Naive thymus-derived CD4-positive, alpha-beta T cell (primary cell): ENCODE data around the gene FAT1. TPM values are rescaled to one million over a fixed set of nuclear protein-coding genes. Genes with fewer than 3 reads are reported as not detected.
"Not testable (repeated sequence)": the region's sequence is repeated elsewhere in the genome, so short reads cannot be mapped to it uniquely, and the experiment has no call there.

Experiments
- ATAC-seq: fragments of 150-1000 bp; cut with Tn5 transposase; 2 replicates; pipeline ENCODE4 v1.10.0; 2021; ENCODE audit warnings: mild to moderate bottlenecking, moderate library complexity
- CTCF ChIA-PET: fragments of 350-600 bp; sonication (Branson Sonifier 250); formaldehyde crosslinking; loops from one replicate; lab custom pipeline; 2021; ENCODE audit warnings: antibody characterized with exemption; lab: Charles Lee
- POLR2A ChIA-PET: fragments of 350-600 bp; sonication (Branson Sonifier 250); formaldehyde crosslinking; loops from one replicate; lab custom pipeline; 2021; ENCODE audit warnings: antibody characterized with exemption, inconsistent platforms; lab: Charles Lee
- DNase-seq, 9 donors: peaks; one replicate each; pipeline versions ENCODE4 v3.0.0 to v3.0.0-alpha.2; 2020 to 2022; ENCODE audit warnings: mixed read lengths in 1 of 9
- H3K27ac ChIP-seq: one replicate; pipeline ENCODE4 v1.7.0; 2013; ENCODE audit warnings: mild to moderate bottlenecking, low read depth, low read length, moderate library complexity
- H3K27me3 ChIP-seq, 2 donors: one replicate each; pipeline ENCODE4 v1.7.0; 2013; ENCODE audit warnings: low read length in 2 of 2, mild to moderate bottlenecking in 2 of 2, moderate library complexity in 2 of 2; ENCODE audit not compliant: control insufficient read depth in 2 of 2, insufficient read depth in 2 of 2
- H3K36me3 ChIP-seq, 3 experiments: 1 replicate in 2 of 3; 2 replicates in 1 of 3; pipeline ENCODE4 v1.7.0; 2013; ENCODE audit warnings: low read length in 3 of 3, mild to moderate bottlenecking in 3 of 3, moderate library complexity in 1 of 3; ENCODE audit not compliant: insufficient read depth in 3 of 3, control insufficient read depth in 2 of 3
- H3K4me1 ChIP-seq, 2 donors: one replicate each; pipeline ENCODE4 v1.7.0; 2013; ENCODE audit warnings: low read length in 2 of 2, mild to moderate bottlenecking in 2 of 2, moderate library complexity in 1 of 2; ENCODE audit not compliant: control insufficient read depth in 2 of 2, insufficient read depth in 2 of 2
- H3K4me3 ChIP-seq: 2 replicates; pipeline ENCODE4 v1.7.0; 2013; ENCODE audit warnings: mild to moderate bottlenecking, low read length
- H3K9me3 ChIP-seq, 3 experiments: 1 replicate in 2 of 3; 2 replicates in 1 of 3; pipeline ENCODE4 v1.7.0; 2013; ENCODE audit warnings: low read length in 3 of 3; ENCODE audit not compliant: control insufficient read depth in 2 of 3
- H3K27ac Mint-ChIP-seq, 9 donors: one replicate each; pipeline ENCODE4 v1.8.0; 2020 to 2022; ENCODE audit warnings: mixed read lengths in 9 of 9, mild to moderate bottlenecking in 8 of 9, moderate library complexity in 5 of 9, inconsistent platforms in 2 of 9
- H3K27me3 Mint-ChIP-seq, 5 donors: one replicate each; pipeline ENCODE4 v1.8.0; 2021 to 2022; ENCODE audit warnings: mixed read lengths in 5 of 5, mild to moderate bottlenecking in 1 of 5
- H3K36me3 Mint-ChIP-seq, 5 donors: one replicate each; pipeline ENCODE4 v1.8.0; 2020 to 2022; ENCODE audit warnings: mixed read lengths in 5 of 5, mild to moderate bottlenecking in 3 of 5, inconsistent platforms in 1 of 5
- H3K4me1 Mint-ChIP-seq, 7 donors: one replicate each; pipeline ENCODE4 v1.8.0; 2020 to 2022; ENCODE audit warnings: mixed read lengths in 7 of 7, mild to moderate bottlenecking in 3 of 7, inconsistent platforms in 1 of 7
- H3K4me3 Mint-ChIP-seq, 10 donors: one replicate each; pipeline ENCODE4 v1.8.0; 2020 to 2022; ENCODE audit warnings: mild to moderate bottlenecking in 10 of 10, mixed read lengths in 10 of 10, moderate library complexity in 6 of 10, inconsistent platforms in 2 of 10
- H3K9me3 Mint-ChIP-seq, 11 donors: one replicate each; pipeline ENCODE4 v1.8.0; 2020 to 2022; ENCODE audit warnings: mixed read lengths in 11 of 11, mild to moderate bottlenecking in 4 of 11, inconsistent platforms in 1 of 11, moderate library complexity in 1 of 11
- intact Hi-C, 2 donors: fragments of 100-400 bp; cut with micrococcal nuclease; formaldehyde crosslinking; loops; one replicate each; pipeline ENCODE4 v1.15.1; 2023
- polyA plus RNA-seq, 2 donors: library from polyadenylated mRNA; unstranded; fragments of 300-500 nt; fragmentation: Illumina TruSeq; gene quantifications; one replicate each; pipeline ENCODE4 v1.2.3, GENCODE V29; 2021
- total RNA-seq, 6 experiments: library from RNA in 5 of 6; stranded (reverse) in 5 of 6; gene quantifications; 1 replicate in 5 of 6; 2 replicates in 1 of 6; pipeline ENCODE4 v1.2.3 and lab custom pipeline; 2021 to 2026

Gene FAT1
- total and polyA plus RNA-seq, 7 experiments from 2014 or later: 0.05 TPM; not detected in 6

DNA sequence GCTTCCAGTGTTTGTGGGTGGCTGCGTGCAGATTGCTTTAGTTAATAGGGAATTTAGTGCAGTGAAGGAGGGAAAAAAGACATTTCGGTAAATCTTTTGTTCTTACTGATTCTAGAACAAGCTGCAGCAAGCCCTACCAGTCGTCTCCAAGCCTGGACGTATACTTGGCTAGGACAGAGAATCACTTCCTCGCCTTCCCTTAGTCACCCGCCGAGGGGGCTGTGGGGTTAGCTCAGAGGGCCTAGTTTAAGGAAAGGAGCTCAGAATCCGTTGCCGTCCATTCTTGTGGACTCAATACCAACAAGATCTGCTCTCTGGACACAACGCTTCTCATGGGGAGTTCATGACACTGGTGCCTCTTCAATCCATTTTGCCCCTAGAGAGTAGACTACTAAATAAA lies 36.3 kb upstream of the FAT1 start:
- H3K27ac ChIP-seq: no peak overlapping the region
- Mint-ChIP-seq H3K4me3 (no peak overlapping the region), H3K4me1 (no peaks in the 10 kb centered on the region), H3K27me3 (peaks cover 0 to 11% (median 0%) of the 10 kb centered on the region in 5 donors), H3K9me3 (peaks cover 0 to 30% (median 11%) of the 10 kb centered on the region in 11 donors), H3K36me3 (peaks cover 0 to 4% (median 0%) of the 10 kb centered on the region in 5 donors), H3K27ac (no peak overlapping the region)
- H3K4me3 ChIP-seq: no peak overlapping the region
- ATAC-seq (no peak), DNase-seq (no peak)
- intact Hi-C loops: no loop called here
- POLR2A ChIA-PET: no interaction called here
- H3K9me3 ChIP-seq: no peaks in the 10 kb centered on the region
- CTCF ChIA-PET: no interaction called here
- H3K27me3 ChIP-seq: no peaks in the 10 kb centered on the region
- H3K36me3 ChIP-seq: no peaks in the 10 kb centered on the region
- H3K4me1 ChIP-seq: no peaks in the 10 kb centered on the region

GRCh38 chr4:186758929-186759682 lies 35.5 kb upstream of the FAT1 start:
- peaks cover 0 to 9% (median 0%) of the 10 kb centered on the region in 5 donors for H3K27me3 Mint-ChIP-seq
- H3K4me1 Mint-ChIP-seq: no peaks in the 10 kb centered on the region
- ChIA-PET POLR2A (no interaction called here), CTCF (no interaction called here)
- Histone ChIP-seq H3K9me3 (no peaks in the 10 kb centered on the region), H3K4me1 (no peaks in the 10 kb centered on the region), H3K36me3 (no peaks in the 10 kb centered on the region), H3K27me3 (no peaks in the 10 kb centered on the region), H3K27ac (no peak overlapping the region), H3K4me3 (no peak overlapping the region)
- ATAC-seq (no peak), DNase-seq (no peak)
- intact Hi-C loops: no loop called here
- peaks cover 0 to 4% (median 0%) of the 10 kb centered on the region in 5 donors for H3K36me3 Mint-ChIP-seq
- H3K4me3 Mint-ChIP-seq: no peak overlapping the region
- H3K27ac Mint-ChIP-seq: no peak overlapping the region
- H3K9me3 Mint-ChIP-seq: peaks cover 0 to 27% (median 11%) of the 10 kb centered on the region in 11 donors

DNA sequence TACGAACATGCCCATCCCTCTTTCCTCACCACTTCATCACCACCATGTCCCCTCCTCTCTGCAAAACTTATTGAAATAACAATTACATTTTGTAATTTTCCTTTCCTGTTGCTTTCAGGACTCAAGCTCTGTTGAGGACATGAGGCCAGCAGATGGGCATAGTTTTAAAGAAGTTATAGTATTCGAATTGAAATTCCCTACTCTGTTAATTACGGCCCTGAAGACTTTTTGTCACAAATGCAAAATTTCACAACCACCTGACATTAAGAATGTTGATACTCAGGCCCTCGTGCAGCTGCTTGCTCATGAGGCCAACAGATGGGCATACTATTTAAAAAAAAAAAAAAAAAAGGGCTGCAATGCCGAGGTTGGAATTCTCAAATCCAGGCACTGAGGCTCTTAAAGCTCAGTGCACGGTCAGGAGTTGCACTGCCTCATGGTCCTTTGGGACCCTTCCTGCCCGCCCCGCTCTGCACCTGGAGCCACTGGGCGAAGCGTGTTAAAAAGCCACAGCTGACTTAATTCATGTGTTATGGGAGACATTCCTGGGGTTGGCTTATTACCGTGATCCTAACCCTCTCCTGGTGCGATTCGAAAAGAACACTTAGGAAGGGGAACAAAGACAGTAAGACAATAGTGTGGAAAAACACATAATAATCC lies 34.2 kb upstream of the FAT1 start:
- Mint-ChIP-seq H3K27ac (no peak overlapping the region), H3K4me3 (no peak overlapping the region), H3K27me3 (peaks cover 0 to 7% (median 0%) of the 10 kb centered on the region in 5 donors), H3K4me1 (no peaks in the 10 kb centered on the region), H3K9me3 (peaks cover 0 to 27% (median 11%) of the 10 kb centered on the region in 11 donors), H3K36me3 (peaks cover 0 to 4% (median 0%) of the 10 kb centered on the region in 5 donors)
- CTCF ChIA-PET: no interaction called here
- Histone ChIP-seq H3K36me3 (no peaks in the 10 kb centered on the region), H3K4me1 (no peaks in the 10 kb centered on the region), H3K27ac (no peak overlapping the region), H3K4me3 (no peak overlapping the region), H3K27me3 (no peaks in the 10 kb centered on the region), H3K9me3 (no peaks in the 10 kb centered on the region)
- no peak for DNase-seq
- POLR2A ChIA-PET: no interaction called here
- no peak for ATAC-seq
- intact Hi-C loops: no loop called here

- POLR2A ChIA-PET, H3K4me1 Mint-ChIP-seq, H3K27ac ChIP-seq, H3K27me3 ChIP-seq, DNase-seq, H3K27ac Mint-ChIP-seq, H3K4me3 Mint-ChIP-seq, H3K27me3 Mint-ChIP-seq, H3K4me1 ChIP-seq, intact Hi-C loops, CTCF ChIA-PET, ATAC-seq, H3K9me3 ChIP-seq, H3K36me3 ChIP-seq, H3K36me3 Mint-ChIP-seq, H3K4me3 ChIP-seq: not testable (repeated sequence)
- peaks cover 0 to 26% (median 11%) of the 10 kb centered on the region in 11 donors for H3K9me3 Mint-ChIP-seq
Observed at GRCh38 chr4:186756550-186756949, 32.9 kb upstream of the FAT1 start.

- DNase-seq (no peak), ATAC-seq (no peak)
- intact Hi-C loops: no loop called here
- POLR2A ChIA-PET: no interaction called here
- Histone ChIP-seq H3K9me3 (no peaks in the 10 kb centered on the region), H3K4me1 (no peaks in the 10 kb centered on the region), H3K27ac (no peak overlapping the region), H3K27me3 (no peaks in the 10 kb centered on the region), H3K4me3 (no peak overlapping the region), H3K36me3 (no peaks in the 10 kb centered on the region)
- peaks cover 0 to 4% (median 0%) of the 10 kb centered on the region in 5 donors for H3K36me3 Mint-ChIP-seq
- H3K9me3 Mint-ChIP-seq: peaks cover 0 to 20% (median 10%) of the 10 kb centered on the region in 11 donors
- H3K4me3 Mint-ChIP-seq: no peak overlapping the region
- no peak overlapping the region for H3K27ac Mint-ChIP-seq
- H3K4me1 Mint-ChIP-seq: no peaks in the 10 kb centered on the region
- H3K27me3 Mint-ChIP-seq: peaks cover 0 to 4% (median 0%) of the 10 kb centered on the region in 5 donors
- CTCF ChIA-PET: no interaction called here
Observed at GRCh38 chr4:186755550-186756519, 32.2 kb upstream of the FAT1 start.

GRCh38 chr4:186754976-186755375 lies 31.3 kb upstream of the FAT1 start:
- Histone ChIP-seq H3K9me3 (no peaks in the 10 kb centered on the region), H3K36me3 (no peaks in the 10 kb centered on the region), H3K4me3 (no peak overlapping the region), H3K27ac (no peak overlapping the region), H3K27me3 (no peaks in the 10 kb centered on the region), H3K4me1 (no peaks in the 10 kb centered on the region)
- POLR2A ChIA-PET: no interaction called here
- Mint-ChIP-seq H3K4me3 (no peak overlapping the region), H3K27me3 (peaks cover 0 to 4% (median 0%) of the 10 kb centered on the region in 5 donors), H3K9me3 (peaks cover 0 to 17% (median 8%) of the 10 kb centered on the region in 11 donors), H3K4me1 (no peaks in the 10 kb centered on the region), H3K36me3 (peaks cover 0 to 4% (median 0%) of the 10 kb centered on the region in 5 donors), H3K27ac (no peak overlapping the region)
- CTCF ChIA-PET: no interaction called here
- intact Hi-C loops: no loop called here
- no peak for ATAC-seq
- DNase-seq: no peak
